HuH-7 (cell line): Measurements from ENCODE around the gene INPP5B.
"Not testable (repeated sequence)": the region's sequence is repeated elsewhere in the genome, so short reads cannot be mapped to it uniquely, and the experiment has no call there.

Experiments
- DNase-seq: peaks from one replicate; pipeline ENCODE4 v3.0.0; 2011; ENCODE audit warnings: low spot score

INPP5B gene

DNA sequence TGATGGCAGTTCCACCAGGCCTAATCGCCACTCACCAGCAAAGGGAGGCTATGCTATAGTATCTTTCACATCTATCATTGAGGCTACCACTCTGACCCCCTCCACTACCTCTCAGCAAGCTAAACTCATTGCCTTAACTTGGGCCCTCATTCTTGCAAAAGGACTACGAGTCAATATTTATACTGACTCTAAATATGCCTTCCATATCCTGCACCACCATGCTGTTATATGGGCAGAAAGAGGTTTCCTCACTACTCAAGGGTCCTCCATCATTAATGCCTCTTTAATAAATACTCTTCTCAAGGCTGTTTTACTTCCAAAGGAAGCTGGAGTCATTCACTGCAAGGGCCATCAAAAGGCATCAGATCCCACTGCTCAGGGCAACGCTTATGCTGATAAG is 35.4 kb downstream of the INPP5B start:
- DNase-seq: not testable (repeated sequence)

DNA sequence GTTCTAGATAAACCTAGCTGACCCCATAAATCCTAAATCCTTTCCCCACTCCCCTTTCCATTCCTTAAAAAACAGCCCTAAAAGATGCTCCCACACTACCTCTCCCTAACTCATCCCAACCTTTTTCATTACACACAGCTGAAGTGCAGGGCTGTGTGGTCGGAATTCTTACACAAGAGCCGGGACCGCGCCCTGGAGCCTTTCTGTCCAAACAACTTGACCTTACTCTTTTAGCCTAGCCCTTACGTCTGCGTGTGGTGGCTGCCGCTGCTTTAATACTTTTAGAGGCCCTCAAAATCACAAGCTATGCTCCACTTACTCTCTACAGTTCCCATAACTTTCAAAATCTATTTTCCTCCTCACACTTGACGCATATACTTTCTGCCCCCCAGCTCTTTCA is 36.0 kb downstream of the INPP5B start:
- DNase-seq: not testable (repeated sequence)

DNA sequence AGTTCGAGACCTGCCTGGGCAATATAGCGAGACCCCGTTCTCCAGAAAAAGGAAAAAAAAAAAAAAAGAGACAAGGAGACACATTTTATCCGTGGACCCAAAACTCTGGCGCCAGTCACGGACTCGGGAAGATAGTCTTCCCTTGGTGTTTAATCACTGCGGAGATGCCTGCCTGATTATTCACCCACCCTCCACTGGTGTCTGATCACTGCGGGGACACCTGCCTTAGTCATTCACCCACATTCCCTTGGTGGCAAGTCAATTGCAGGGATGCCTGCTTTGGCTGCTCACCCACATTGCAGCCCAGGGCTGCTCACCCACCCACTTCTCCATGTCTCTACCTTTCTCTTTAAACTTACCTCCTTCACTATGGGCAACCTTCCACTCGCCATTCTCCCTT is 38.3 kb downstream of the INPP5B start:
- not testable (repeated sequence) for DNase-seq

GRCh38 chr1:37907416-37908125 is 39.3 kb downstream of the INPP5B start:
- DNase-seq: not testable (repeated sequence)

DNA sequence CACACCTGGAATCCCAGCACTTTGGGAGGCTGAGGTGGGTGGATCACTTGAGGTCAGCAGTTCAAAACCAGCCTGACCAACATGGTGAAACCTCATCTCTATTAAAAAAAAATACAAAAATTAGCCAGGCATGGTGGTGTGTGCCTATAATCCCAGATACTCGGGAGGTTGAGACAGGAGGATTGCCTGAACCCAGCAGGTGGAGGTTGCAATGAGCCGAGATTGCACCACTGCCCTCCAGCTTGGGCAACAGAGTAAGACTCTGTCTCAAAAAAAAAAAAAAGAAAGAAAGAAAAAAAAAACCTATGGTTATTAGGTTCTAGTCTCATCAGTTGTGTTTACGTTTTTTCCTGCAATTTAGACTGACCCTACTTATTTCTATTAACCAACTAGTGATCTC is 40.3 kb downstream of the INPP5B start:
- DNase-seq: not testable (repeated sequence)

- DNase-seq: no peak
These were observed 41.1 kb downstream of the INPP5B start for GRCh38 chr1:37905727-37906126.

- not testable (repeated sequence) for DNase-seq
These were observed 42.9 kb downstream of the INPP5B start for GRCh38 chr1:37903921-37904320.

DNA sequence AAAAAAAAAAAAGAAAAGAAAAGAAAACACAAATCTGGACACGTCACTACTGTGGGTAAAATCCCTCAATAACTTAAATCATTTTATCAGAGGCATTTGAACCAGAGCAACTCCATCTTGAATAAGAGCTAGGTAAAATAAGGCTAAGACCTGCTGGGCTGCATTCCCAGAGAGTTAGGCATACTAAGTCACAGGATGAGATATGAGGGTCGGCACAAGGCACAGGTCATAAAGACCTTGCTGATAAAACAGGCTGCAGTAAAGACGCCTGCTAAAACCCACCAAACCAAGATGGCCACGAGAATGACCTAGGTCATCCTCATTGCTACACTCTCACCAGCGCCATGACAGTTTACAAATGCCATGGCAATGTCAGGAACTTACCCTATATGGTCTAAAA is 43.9 kb downstream of the INPP5B start:
- no peak for DNase-seq

- DNase-seq: no peak
These were observed 45.0 kb downstream of the INPP5B start for GRCh38 chr1:37901893-37902225.

DNA sequence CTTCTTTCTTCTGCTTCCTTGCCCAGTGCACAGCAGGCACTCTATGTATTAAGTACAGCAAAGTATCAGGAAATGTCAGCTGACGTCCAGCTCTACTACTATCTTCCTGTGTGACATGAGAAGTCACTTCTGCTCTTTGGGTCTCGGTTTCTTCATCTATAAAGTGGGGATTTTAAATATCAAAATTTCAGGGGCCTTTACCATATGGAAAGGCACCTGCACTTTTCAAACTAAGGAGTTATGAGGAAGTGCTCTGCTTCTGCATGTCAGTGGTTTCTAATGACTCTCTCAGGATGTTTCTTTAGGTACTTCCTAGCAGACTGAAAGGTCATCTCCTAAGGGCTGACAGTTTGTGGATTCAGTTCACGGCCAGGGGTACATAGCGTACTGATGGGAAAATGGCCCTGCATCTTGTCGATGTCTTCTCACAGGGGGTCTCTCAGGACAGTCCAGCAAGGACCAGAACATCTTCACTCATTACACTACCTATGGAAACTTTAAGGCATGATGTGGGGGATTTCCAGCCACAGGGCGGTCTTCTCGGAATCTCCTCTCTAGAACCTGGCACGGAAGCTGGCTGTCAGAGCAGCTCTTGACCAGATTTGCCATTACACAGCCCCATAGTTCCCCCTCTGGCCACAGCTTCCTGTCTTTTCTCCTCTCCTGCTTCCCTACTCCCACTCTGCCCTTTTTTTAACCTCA is 45.5 kb downstream of the INPP5B start:
- DNase-seq: no peak

DNA sequence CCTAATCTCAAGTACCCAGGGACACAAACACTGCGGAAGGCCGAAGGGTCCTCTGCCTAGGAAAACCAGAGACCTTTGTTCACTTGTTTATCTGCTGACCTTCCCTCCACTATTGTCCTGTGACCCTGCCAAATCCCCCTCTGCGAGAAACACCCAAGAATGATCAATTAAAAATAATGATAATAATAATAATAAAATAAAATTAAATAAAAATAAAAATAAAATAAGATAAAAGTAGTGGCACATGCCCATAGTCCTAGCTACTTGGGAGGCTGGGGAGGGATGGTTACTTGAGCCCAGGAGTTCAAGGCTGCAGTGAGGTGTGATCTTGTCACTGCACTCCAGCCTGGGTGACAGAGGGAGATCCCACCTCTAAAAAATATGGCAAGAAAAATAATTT is 49.3 kb downstream of the INPP5B start:
- not testable (repeated sequence) for DNase-seq

GRCh38 chr1:37893673-37894072 is 53.2 kb downstream of the INPP5B start:
- DNase-seq: no peak

DNA sequence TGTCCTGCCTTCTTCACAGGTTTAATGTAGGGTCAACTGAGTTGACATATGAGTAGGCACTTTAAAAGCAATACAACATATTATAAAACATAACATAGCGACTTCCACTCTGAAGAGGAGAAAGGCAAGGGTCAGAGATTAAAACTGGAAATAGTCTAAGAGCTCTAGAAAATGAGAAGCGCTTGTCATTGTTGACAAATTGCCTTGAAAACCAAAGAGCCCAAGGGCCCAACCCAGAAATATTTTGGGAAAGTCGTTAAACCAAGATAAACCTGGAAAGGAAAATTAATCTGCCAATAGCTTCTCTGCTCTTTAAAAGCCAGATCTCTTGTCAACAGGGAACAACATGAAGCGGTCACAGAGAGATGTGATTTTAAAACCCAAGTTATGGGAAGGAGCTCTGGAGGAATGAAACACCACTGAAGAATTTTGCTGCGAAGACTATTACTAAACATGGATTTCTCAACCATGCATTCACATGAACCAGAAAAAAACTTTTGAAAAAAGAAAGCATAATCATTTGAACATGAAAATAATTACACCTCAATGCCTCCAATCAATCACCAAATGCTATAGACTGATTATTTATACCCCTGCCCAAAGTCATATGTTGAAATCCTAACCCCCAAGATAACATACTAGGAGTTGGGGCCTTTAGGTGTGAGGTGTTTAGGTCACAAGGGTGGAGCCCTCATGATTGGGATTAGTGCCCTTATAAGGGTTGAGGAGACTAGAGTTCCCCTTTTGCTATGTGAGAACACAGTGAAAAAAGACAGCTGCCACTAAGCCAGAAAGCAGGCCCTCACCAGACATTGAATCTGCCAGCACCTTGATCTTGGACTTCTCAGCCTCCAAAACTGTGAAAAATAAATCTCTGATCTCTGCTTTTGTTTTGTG is 54.5 kb downstream of the INPP5B start:
- DNase-seq: no peak

DNA sequence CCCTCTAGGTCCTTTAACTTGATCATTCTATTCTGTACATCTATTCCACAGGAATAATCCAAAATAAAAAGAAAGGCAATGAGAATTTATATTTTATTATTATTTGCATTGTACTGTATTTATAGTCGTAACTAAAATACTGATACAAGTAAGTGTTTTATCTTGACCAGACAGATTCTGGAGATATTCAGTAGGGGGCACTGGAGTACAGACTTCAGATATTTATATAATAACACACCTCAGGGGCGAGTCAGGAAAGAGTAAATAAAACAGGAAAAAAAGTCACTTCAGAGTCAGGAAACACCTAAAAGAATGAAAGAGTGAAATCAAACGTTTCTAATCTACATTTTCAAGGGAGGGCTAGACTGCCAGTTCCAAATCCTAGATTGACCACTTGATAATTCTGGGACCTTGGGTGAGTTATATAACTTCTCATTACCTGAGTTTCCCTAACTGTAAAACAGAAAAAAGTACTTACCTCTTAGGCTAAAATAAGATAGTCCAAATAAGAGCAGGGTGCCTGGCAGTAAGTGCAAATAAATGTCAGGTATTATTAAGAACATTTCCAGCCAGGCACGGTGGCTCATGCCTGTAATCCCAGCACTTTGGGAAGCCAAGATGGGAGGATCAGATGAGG is 56.4 kb downstream of the INPP5B start:
- peak; percentile 59 for DNase-seq

DNA sequence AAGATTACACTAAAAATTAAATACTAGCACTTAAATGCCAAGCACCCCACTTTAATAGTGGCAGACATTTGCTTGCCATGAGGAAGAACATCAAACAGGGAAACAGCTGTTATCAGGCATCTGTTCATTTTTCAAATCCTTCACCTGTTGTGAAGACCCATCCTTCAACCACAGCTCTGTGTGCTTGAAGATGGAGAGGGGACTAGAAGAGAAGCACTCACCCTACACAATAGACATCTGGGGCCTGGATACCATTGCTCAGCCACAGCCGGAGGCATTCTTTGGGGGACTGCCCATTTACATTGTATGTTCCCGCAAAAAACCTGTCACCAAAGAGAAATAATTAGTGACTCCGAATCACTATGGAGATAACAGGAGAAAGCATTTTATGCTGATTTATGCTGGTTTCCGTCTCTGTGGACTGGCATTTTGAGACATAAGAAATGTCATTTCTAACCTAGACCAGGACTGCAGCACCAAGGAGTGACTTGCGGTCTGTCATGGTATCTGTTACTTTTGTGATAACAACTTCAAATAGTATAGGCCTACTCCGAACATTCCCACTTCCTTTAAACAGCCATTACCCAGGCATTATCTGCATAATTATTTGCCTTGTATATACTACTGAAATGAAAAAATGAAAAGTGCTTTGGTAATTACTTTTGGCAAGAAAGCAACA is 58.7 kb downstream of the INPP5B start:
- DNase-seq: no peak

DNA sequence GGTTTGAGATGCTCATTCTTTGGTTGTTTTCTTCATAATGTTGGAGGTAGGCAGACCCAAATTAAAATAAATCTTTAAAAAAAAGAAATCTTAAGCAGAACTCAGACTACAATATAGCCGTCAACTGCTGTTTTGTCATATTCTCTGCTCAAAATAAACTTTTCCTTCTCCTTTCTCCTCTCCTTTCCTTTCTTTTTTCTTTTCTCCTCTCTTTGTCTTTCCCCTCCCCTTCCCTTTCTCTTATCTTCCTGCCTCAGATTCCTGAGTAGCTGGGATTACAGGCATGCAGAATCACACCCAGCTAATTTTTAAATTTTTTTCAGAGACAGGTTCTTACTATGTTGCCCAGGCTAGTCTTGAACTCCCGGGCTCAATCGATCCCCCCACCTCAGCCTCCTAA is 62.7 kb downstream of the INPP5B start:
- DNase-seq: no peak

DNA sequence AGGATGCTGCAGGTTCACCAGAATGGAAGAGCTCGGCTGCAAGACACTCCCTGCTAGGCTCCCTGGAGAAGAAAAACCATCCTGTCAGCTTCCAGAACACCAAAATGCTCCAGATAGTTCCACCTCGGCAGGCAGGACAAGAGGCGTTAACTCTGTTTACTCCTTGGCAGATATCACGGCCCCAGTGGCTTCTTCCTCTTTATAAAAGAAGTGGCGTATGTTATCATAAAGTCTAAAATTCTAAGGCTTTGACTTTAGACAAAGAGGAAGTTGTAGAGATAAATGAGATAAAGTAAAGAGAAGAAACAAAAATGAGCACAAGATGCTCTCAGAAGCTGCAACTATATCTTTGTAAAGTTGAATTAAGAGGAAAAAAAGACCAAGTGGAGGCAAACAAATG is 63.2 kb downstream of the INPP5B start:
- DNase-seq: no peak

GRCh38 chr1:37879865-37880264 is 67.0 kb downstream of the INPP5B start:
- DNase-seq: no peak

- no peak for DNase-seq
These were observed 68.8 kb downstream of the INPP5B start for GRCh38 chr1:37878071-37878470.

- no peak for DNase-seq
These were observed 71.0 kb downstream of the INPP5B start for GRCh38 chr1:37875833-37876232.

DNA sequence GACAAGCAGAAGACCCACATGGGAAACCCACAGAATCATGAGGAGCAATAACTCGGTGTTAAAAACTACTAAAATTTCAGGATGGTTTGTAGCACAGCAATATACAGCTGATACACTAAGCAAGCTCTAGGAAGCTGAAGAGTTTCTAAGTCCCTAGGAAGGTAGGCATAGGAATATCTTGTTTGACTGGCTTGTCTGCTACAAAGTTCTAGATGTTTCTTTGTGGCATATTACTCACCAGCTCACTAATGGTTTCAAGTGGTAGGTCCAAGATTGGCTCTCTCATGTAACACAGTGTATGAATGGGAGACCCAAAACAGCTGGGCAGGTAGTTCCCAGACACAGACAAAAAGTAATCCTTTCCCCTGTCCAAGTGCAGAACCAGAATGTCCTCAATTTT is 74.2 kb downstream of the INPP5B start:
- no peak for DNase-seq

- no peak for DNase-seq
These were observed 78.4 kb downstream of the INPP5B start for GRCh38 chr1:37868466-37868865.
